ENCODE results near the gene AK2. TPM values are rescaled to one million over a fixed set of nuclear protein-coding genes. Genes with fewer than 3 reads are reported as not detected.
"Not testable (repeated sequence)": the region's sequence is repeated elsewhere in the genome, so short reads cannot be mapped to it uniquely, and the experiment has no call there.

The AK2 gene
- total RNA-seq, 1 donor = 99.7 TPM

DNA sequence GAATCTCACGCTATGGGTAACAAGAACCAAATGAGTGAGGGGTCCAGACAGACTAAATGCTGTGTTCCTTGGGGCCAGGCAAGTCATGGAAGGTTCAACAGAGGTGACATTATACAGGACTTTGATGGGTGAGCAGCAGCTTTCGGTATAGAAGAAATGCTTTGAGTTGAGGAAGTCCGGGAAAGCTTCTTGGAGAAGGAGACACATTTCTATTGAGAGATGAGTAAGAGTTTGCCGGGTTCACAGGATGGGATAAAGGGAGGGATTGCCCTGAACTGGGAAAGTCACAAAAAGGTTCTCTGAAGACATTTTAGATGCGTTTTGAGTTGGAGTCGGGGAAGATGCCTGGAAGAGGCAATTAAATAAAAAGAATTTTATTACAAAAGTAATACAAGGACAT lies 43.7 kb upstream of the AK2 start:
- peak overlapping the region; percentile 88 for H3K4me3 ChIP-seq (ENCODE audit: low read depth, low read length)
- TF ChIP-seq, protein P1, sequence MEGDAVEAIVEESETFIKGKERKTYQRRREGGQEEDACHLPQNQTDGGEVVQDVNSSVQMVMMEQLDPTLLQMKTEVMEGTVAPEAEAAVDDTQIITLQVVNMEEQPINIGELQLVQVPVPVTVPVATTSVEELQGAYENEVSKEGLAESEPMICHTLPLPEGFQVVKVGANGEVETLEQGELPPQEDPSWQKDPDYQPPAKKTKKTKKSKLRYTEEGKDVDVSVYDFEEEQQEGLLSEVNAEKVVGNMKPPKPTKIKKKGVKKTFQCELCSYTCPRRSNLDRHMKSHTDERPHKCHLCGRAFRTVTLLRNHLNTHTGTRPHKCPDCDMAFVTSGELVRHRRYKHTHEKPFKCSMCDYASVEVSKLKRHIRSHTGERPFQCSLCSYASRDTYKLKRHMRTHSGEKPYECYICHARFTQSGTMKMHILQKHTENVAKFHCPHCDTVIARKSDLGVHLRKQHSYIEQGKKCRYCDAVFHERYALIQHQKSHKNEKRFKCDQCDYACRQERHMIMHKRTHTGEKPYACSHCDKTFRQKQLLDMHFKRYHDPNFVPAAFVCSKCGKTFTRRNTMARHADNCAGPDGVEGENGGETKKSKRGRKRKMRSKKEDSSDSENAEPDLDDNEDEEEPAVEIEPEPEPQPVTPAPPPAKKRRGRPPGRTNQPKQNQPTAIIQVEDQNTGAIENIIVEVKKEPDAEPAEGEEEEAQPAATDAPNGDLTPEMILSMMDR (IDR thresholded peaks at IDR 0.05; ENCODE audit: insufficient read depth, low read depth, low read length) = no peak
- DNase-seq (ENCODE audit: low read depth) = no peak

DNA sequence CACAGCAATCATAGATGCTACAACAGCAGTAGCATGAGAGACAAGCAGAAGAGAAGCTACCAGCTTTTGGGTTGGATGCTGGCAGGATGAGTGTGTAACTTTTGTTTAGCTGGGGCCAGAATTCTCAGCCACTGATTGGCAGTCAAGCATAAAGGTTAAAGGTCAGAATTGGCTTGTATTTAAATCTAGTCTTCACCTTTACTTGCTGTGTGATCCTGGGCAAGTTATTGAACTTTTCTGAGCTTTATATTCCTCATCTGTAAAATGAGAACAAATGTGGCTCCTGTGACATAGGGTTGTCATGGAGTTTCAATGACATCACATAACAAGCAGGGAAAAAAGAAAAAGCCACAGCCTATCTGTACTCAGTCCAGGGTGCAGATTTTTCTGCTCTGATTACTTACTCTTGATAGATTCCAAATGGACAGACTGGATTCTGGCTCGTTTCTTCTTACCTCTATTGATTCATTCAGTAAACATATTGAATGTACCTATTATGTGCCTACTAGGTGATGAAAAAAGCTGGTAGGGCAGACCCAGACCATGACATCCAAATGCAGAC lies 41.4 kb upstream of the AK2 start:
- DNase-seq (ENCODE audit: low read depth) = no peak
- no peak overlapping the region for H3K4me3 ChIP-seq (ENCODE audit: low read depth, low read length)
- TF ChIP-seq, protein P1 (IDR thresholded peaks at IDR 0.05; ENCODE audit: insufficient read depth, low read depth, low read length) = no peak

DNA sequence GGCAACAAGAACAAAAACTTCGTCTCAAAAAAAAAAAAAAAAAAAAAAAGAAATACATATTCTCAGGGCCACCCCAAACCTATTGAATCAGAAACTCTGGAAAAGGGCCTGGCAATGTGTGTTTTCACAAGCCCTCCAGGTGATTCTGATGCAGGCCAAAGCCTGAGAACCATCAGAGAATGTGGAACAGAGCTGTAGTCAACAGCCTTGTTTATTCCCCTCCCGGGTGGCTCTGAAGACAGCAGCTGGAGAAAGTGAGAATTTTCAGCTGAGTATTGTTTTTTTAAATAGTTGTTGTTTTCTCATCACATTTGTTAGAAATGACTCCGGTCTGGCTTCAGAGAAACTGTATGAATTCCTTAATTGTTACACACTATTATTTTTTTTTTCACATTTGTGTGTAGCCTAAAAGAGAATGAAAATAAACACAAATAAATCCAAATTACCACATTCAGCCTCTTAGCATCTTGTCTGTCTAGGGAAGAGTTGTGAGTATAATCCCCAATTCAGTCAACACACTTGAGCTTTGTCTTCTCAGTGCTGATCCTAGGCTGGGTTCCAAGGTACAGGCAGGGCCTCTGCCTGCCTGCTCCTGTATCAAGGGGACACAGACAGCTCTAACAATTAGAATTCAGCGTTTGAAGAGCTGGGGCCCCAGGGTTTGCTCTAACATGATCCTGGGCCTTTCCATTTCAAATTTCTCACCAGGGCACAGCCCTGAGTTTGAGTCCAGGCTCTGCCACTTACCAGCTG lies 37.7 kb upstream of the AK2 start:
- TF ChIP-seq, protein P1 (IDR thresholded peaks at IDR 0.05; ENCODE audit: insufficient read depth, low read depth, low read length) = no peak
- DNase-seq (ENCODE audit: low read depth) = no peak
- no peak overlapping the region for H3K4me3 ChIP-seq (ENCODE audit: low read depth, low read length)

DNA sequence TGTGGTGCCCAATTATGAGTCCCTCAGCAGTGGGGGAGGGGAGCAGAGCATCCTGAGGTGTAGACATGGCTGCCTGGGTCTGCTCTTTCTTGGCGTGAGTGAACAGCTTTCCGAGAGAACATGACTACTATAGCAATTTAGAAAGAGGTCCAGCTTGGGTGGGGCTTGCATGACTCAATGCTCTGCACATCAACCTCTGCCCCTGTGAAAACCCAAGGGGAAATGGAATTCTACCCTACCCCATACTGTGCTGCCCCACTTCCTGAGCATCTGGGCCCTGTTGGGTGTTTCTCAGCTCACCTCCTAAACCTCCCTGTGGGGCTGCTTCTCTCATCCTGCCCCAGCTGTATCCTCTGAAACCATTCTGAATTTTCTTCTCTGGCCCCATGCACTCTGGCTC lies 36.0 kb upstream of the AK2 start:
- no peak overlapping the region for H3K4me3 ChIP-seq (ENCODE audit: low read depth, low read length)
- DNase-seq (ENCODE audit: low read depth) = no peak
- TF ChIP-seq, protein P1 (IDR thresholded peaks at IDR 0.05; ENCODE audit: insufficient read depth, low read depth, low read length) = no peak

DNA sequence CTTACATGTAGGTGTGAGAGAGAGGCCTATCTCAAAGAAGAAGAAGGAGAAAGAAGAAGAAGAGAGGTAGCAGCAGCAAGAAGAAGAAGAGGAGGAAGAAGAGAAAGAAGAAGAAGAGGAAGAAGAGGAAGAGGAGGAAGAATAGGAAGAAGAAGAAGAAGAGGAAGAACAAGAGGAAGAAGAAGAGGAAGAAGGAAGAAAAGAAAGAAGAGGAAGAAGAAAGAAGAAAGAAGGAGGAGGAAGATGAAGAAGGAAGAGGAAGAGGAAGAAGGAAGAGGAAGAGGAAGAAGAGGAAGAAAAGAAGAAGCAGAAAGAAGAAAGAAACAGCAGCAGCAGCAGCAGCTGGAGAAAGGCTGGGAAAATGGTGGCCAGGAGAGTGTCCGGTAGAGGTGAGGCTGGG lies 33.9 kb upstream of the AK2 start:
- H3K4me3 ChIP-seq (ENCODE audit: low read depth, low read length) = no peak overlapping the region
- DNase-seq (ENCODE audit: low read depth) = no peak
- TF ChIP-seq, protein P1 (IDR thresholded peaks at IDR 0.05; ENCODE audit: insufficient read depth, low read depth, low read length) = no peak

DNA sequence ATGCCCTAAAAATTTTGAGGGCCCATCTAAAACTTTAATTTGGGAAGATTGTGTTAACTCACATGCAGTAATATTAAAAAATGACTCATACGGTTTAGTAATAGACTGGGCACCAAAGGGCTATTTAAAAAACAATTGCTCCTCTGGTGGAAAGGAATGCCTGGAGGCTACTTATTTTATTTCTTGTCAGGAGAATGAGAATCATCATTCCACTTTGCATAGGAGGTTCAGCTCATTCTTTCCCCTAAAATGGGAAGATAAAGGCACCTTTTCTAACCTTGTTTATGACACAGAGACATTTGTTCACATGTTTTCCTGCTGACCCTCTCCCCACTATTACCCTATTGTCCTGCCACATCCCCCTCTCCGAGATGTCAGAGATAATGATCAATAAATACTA lies 31.4 kb upstream of the AK2 start:
- DNase-seq (ENCODE audit: low read depth); H3K4me3 ChIP-seq (ENCODE audit: low read depth, low read length): not testable (repeated sequence)

DNA sequence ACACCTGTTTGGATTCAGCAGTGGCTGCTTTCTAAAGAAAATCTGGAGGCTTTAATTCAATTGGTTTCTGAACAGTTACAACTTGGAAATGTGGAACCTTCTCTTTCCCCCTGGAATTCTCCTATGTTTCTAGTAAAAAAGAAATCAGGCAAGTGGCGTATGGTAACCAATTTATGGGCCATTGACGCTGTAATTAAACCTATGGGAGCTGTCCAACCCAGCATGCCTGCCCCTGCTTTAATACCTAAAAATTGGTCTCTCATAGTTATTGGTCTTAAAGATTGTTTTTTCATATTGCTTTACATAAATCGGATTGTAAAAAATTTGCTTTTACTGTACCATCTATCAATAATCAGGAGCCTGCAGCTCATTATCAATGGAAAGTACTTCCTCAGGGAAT lies 29.8 kb upstream of the AK2 start:
- DNase-seq (ENCODE audit: low read depth); H3K4me3 ChIP-seq (ENCODE audit: low read depth, low read length): not testable (repeated sequence)

DNA sequence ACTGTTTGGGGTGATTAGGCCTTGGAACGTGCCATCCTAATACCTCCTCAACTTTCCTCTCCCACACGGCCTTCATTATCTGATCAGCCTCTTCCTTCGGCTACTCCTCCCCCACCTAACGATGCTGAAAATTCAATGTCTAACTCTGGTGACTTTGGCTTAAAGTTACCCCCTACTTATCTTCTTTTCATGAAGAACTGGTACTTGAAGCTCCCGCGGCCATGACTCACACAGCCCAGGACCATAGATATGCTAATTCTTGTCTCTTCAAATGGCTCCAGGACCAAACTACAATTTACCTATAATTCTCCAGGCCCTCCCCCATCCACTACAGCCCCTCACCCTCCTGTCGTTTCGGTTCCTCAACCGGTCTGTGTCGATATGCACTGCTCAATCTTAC lies 28.6 kb upstream of the AK2 start:
- no peak for DNase-seq (ENCODE audit: low read depth)
- TF ChIP-seq, protein P1 (IDR thresholded peaks at IDR 0.05; ENCODE audit: insufficient read depth, low read depth, low read length) = no peak
- no peak overlapping the region for H3K4me3 ChIP-seq (ENCODE audit: low read depth, low read length)

DNA sequence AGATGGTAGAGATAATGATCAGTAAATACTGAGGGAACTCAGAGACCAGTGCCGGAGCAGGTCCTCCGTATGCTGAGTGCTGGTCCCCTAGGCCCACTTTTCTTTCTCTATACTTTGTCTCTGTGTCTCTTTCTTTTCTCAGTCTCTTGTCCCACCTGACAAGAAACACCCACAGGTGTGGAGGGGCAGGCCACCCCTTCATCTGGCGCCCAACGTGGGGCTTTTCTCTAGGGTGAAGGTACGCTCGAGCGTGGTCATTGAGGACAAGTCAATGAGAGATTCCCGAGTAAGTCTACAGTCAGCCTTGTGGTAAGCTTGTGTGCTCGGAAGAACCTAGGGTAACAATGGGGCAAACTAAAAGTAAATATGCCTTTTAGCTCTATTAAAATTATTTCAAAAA lies 27.6 kb upstream of the AK2 start:
- not testable (repeated sequence) for DNase-seq (ENCODE audit: low read depth); H3K4me3 ChIP-seq (ENCODE audit: low read depth, low read length)

Measured in fibroblast of villous mesenchyme (primary cell).